ENCODE results near the gene LZTS3. TPM values are rescaled to one million over a fixed set of nuclear protein-coding genes. Genes with fewer than 3 reads are reported as not detected.
A peak's percentile ranks its signal among the peaks of the same experiment; 100 is the strongest.

LZTS3 gene
- total and polyA plus RNA-seq, 2 of the 13 experiments (the other 11 are each of a cell fraction or from before 2014, with no cell fraction given) = 10.1 to 31.3 TPM

GRCh38 chr20:3163099-3164042 is 10.0 kb downstream of the LZTS3 start (continued):
- TF ChIP-seq, protein P1, sequence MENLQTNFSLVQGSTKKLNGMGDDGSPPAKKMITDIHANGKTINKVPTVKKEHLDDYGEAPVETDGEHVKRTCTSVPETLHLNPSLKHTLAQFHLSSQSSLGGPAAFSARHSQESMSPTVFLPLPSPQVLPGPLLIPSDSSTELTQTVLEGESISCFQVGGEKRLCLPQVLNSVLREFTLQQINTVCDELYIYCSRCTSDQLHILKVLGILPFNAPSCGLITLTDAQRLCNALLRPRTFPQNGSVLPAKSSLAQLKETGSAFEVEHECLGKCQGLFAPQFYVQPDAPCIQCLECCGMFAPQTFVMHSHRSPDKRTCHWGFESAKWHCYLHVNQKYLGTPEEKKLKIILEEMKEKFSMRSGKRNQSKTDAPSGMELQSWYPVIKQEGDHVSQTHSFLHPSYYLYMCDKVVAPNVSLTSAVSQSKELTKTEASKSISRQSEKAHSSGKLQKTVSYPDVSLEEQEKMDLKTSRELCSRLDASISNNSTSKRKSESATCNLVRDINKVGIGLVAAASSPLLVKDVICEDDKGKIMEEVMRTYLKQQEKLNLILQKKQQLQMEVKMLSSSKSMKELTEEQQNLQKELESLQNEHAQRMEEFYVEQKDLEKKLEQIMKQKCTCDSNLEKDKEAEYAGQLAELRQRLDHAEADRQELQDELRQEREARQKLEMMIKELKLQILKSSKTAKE (CRISPR knock-in tag; IDR thresholded peaks at IDR 0.05; ENCODE audit: borderline replicate concordance) = no peak
- TF ChIP-seq ZKSCAN1 (IDR thresholded peaks at IDR 0.05; ENCODE audit: low read length) (no peak), TRIM24 (CRISPR knock-in tag; IDR thresholded peaks at IDR 0.05) (no peak), RARG (CRISPR knock-in tag; IDR thresholded peaks at IDR 0.05; ENCODE audit: low read depth) (no peak), TBX2 (CRISPR knock-in tag; IDR thresholded peaks at IDR 0.05; ENCODE audit: borderline replicate concordance) (peak; percentile 34; the same call in 1 of the 2 replicates), ZSCAN22 (CRISPR knock-in tag; IDR thresholded peaks at IDR 0.05) (no peak), FOXC1 (CRISPR knock-in tag; IDR thresholded peaks at IDR 0.05; ENCODE audit: borderline replicate concordance) (0 out of 2 replicates have a peak, but pooled peaks have one; percentile 56), ZNF737 (CRISPR knock-in tag; IDR thresholded peaks at IDR 0.05; ENCODE audit: borderline replicate concordance) (no peak), NFE2L2 (IDR thresholded peaks at IDR 0.05; ENCODE audit: low read length) (no peak), BORCS8-MEF2B (CRISPR knock-in tag; IDR thresholded peaks at IDR 0.05) (no peak), MXI1 (IDR thresholded peaks at IDR 0.05; ENCODE audit: borderline replicate concordance, low read depth, low read length) (no peak)
- TF ChIP-seq, protein P2, sequence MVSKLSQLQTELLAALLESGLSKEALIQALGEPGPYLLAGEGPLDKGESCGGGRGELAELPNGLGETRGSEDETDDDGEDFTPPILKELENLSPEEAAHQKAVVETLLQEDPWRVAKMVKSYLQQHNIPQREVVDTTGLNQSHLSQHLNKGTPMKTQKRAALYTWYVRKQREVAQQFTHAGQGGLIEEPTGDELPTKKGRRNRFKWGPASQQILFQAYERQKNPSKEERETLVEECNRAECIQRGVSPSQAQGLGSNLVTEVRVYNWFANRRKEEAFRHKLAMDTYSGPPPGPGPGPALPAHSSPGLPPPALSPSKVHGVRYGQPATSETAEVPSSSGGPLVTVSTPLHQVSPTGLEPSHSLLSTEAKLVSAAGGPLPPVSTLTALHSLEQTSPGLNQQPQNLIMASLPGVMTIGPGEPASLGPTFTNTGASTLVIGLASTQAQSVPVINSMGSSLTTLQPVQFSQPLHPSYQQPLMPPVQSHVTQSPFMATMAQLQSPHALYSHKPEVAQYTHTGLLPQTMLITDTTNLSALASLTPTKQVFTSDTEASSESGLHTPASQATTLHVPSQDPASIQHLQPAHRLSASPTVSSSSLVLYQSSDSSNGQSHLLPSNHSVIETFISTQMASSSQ (IDR thresholded peaks at IDR 0.05; ENCODE audit: low read depth) = no peak
- TF ChIP-seq, protein P2 (CRISPR knock-in tag; IDR thresholded peaks at IDR 0.05; ENCODE audit: borderline replicate concordance) = no peak
- TF ChIP-seq, protein P3, sequence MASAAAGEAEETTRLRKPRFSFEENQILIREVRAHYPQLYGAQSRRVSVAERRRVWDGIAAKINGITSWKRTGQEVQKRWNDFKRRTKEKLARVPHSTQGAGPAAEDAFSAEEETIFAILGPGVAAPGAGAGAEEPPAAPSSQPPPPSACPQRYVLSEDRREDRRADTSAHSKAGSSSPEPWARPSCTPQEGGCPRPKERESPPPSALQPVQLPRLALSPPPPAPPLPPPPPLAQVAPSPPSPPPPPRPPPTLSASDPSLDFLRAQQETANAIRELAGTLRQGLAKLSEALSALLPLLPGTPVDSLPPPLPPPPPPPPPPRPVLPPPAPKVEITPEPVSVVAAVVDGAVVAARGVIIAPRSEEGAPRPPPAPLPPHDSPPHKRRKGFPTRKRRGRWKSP (CRISPR knock-in tag; IDR thresholded peaks at IDR 0.05) = no peak
- TF ChIP-seq, protein P4, sequence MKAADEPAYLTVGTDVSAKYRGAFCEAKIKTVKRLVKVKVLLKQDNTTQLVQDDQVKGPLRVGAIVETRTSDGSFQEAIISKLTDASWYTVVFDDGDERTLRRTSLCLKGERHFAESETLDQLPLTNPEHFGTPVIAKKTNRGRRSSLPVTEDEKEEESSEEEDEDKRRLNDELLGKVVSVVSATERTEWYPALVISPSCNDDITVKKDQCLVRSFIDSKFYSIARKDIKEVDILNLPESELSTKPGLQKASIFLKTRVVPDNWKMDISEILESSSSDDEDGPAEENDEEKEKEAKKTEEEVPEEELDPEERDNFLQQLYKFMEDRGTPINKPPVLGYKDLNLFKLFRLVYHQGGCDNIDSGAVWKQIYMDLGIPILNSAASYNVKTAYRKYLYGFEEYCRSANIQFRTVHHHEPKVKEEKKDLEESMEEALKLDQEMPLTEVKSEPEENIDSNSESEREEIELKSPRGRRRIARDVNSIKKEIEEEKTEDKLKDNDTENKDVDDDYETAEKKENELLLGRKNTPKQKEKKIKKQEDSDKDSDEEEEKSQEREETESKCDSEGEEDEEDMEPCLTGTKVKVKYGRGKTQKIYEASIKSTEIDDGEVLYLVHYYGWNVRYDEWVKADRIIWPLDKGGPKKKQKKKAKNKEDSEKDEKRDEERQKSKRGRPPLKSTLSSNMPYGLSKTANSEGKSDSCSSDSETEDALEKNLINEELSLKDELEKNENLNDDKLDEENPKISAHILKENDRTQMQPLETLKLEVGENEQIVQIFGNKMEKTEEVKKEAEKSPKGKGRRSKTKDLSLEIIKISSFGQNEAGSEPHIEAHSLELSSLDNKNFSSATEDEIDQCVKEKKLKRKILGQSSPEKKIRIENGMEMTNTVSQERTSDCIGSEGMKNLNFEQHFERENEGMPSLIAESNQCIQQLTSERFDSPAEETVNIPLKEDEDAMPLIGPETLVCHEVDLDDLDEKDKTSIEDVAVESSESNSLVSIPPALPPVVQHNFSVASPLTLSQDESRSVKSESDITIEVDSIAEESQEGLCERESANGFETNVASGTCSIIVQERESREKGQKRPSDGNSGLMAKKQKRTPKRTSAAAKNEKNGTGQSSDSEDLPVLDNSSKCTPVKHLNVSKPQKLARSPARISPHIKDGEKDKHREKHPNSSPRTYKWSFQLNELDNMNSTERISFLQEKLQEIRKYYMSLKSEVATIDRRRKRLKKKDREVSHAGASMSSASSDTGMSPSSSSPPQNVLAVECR (CRISPR knock-in tag; IDR thresholded peaks at IDR 0.05; ENCODE audit: borderline replicate concordance) = no peak
